ENCODE measurements around the gene B3GLCT.
"Not testable (repeated sequence)": the region's sequence is repeated elsewhere in the genome, so short reads cannot be mapped to it uniquely, and the experiment has no call there.

Gene B3GLCT

GRCh38 chr13:31301119-31301518 lies 101.3 kb downstream of the B3GLCT start:
- DNase-seq = no peak

GRCh38 chr13:31310356-31310755 lies 110.6 kb downstream of the B3GLCT start:
- DNase-seq = no peak

GRCh38 chr13:31310786-31311185 lies 111.0 kb downstream of the B3GLCT start:
- DNase-seq = no peak

- no peak for DNase-seq
Observed at GRCh38 chr13:31311921-31312320, 112.1 kb downstream of the B3GLCT start.

- DNase-seq = no peak
Observed at GRCh38 chr13:31314961-31315360, 115.2 kb downstream of the B3GLCT start.

- no peak for DNase-seq
Observed at GRCh38 chr13:31320946-31321345, 121.2 kb downstream of the B3GLCT start.

GRCh38 chr13:31321457-31321856 lies 121.7 kb downstream of the B3GLCT start:
- DNase-seq = no peak

GRCh38 chr13:31322026-31322425 lies 122.3 kb downstream of the B3GLCT start:
- DNase-seq = no peak

GRCh38 chr13:31322702-31323405 lies 123.1 kb downstream of the B3GLCT start:
- no peak for DNase-seq

- no peak for DNase-seq
Observed at GRCh38 chr13:31327182-31327860, 127.5 kb downstream of the B3GLCT start.

- DNase-seq = no peak
Observed at GRCh38 chr13:31328549-31329235, 128.9 kb downstream of the B3GLCT start.

- DNase-seq = no peak
Observed at GRCh38 chr13:31330236-31330635, 130.5 kb downstream of the B3GLCT start.

- no peak for DNase-seq
Observed at GRCh38 chr13:31331068-31331467, 131.3 kb downstream of the B3GLCT start.

GRCh38 chr13:31334547-31334946 lies 134.8 kb downstream of the B3GLCT start:
- DNase-seq = no peak

GRCh38 chr13:31334994-31335557 lies 135.3 kb downstream of the B3GLCT start:
- DNase-seq = no peak

GRCh38 chr13:31339616-31340015 lies 139.8 kb downstream of the B3GLCT start:
- not testable (repeated sequence) for DNase-seq

- DNase-seq = not testable (repeated sequence)
Observed at GRCh38 chr13:31340848-31341247, 141.1 kb downstream of the B3GLCT start.

GRCh38 chr13:31346891-31347290 lies 147.1 kb downstream of the B3GLCT start:
- no peak for DNase-seq

GRCh38 chr13:31349156-31349555 lies 149.4 kb downstream of the B3GLCT start:
- DNase-seq = no peak

GRCh38 chr13:31350560-31350959 lies 150.8 kb downstream of the B3GLCT start:
- no peak for DNase-seq

- DNase-seq = no peak
Observed at GRCh38 chr13:31351376-31351775, 151.6 kb downstream of the B3GLCT start.

GRCh38 chr13:31352467-31352866 lies 152.7 kb downstream of the B3GLCT start:
- DNase-seq = no peak

- no peak for DNase-seq
Observed at GRCh38 chr13:31355001-31355400, 155.2 kb downstream of the B3GLCT start.

GRCh38 chr13:31356991-31357390 lies 157.2 kb downstream of the B3GLCT start:
- no peak for DNase-seq

All from stimulated activated CD8-positive, alpha-beta memory T cell treated with anti-CD3 and anti-CD28 coated beads, Interleukin-4, amount 100 ng/mL, for 48 hours (primary cell).